NCI-H345 treated with DMSO at 0.1 percent for 48 hours (cell line): Measurements from ENCODE around the gene NFILZ.

Source experiments
- DNase-seq: peaks from one replicate; lab custom pipeline; 2025; ENCODE audit not compliant: unreplicated experiment; lab: John Stamatoyannopoulos, UW

The NFILZ gene

GRCh38 chr19:8641221-8641907 is 10.9 kb downstream of the NFILZ start:
- DNase-seq: no peak

GRCh38 chr19:8641908-8642547 is 11.6 kb downstream of the NFILZ start:
- no peak for DNase-seq

- DNase-seq: no peak
Observed at GRCh38 chr19:8642561-8642960, 12.1 kb downstream of the NFILZ start.

- DNase-seq: no peak
Observed at GRCh38 chr19:8643860-8644653, 13.6 kb downstream of the NFILZ start.

GRCh38 chr19:8648240-8648639 is 17.8 kb downstream of the NFILZ start:
- no peak for DNase-seq

- DNase-seq: no peak
Observed at GRCh38 chr19:8654591-8655339, 24.3 kb downstream of the NFILZ start.

GRCh38 chr19:8655340-8655709 is 24.9 kb downstream of the NFILZ start:
- no peak for DNase-seq

GRCh38 chr19:8657869-8658268 is 27.4 kb downstream of the NFILZ start:
- DNase-seq: no peak

- DNase-seq: no peak
Observed at GRCh38 chr19:8659905-8660304, 29.5 kb downstream of the NFILZ start.

- DNase-seq: no peak
Observed at GRCh38 chr19:8662263-8662662, 31.8 kb downstream of the NFILZ start.

- DNase-seq: no peak
Observed at GRCh38 chr19:8663920-8664670, 33.7 kb downstream of the NFILZ start.

- no peak for DNase-seq
Observed at GRCh38 chr19:8664671-8665057, 34.2 kb downstream of the NFILZ start.

GRCh38 chr19:8665468-8666213 is 35.2 kb downstream of the NFILZ start:
- no peak for DNase-seq

- DNase-seq: no peak
Observed at GRCh38 chr19:8666814-8667405, 36.5 kb downstream of the NFILZ start.

- DNase-seq: no peak
Observed at GRCh38 chr19:8673276-8673891, 43.0 kb downstream of the NFILZ start.

GRCh38 chr19:8675066-8675465 is 44.6 kb downstream of the NFILZ start:
- no peak for DNase-seq

GRCh38 chr19:8678244-8678807 is 47.9 kb downstream of the NFILZ start:
- DNase-seq: no peak
